Loucy (cell line): ENCODE measurements around the gene ELMO1.

Experiments used
- H2AFZ ChIP-seq: fragments of 200-600 bp; sonication (generic); 2 replicates; pipeline ENCODE4 v1.6.0; 2016; ENCODE audit warnings: antibody characterized with exemption, mild to moderate bottlenecking, low read length, moderate library complexity
- H3F3A ChIP-seq: fragments of 200-600 bp; 2 replicates; pipeline ENCODE4 v1.6.0; 2016; ENCODE audit warnings: antibody characterized with exemption, low read depth, mild to moderate bottlenecking
- H3K27me3 ChIP-seq: fragments of 200-600 bp; sonication (generic); 2 replicates; pipeline ENCODE4 v1.6.1; 2014; ENCODE audit warnings: low read length, mild to moderate bottlenecking; ENCODE audit not compliant: insufficient read depth, poor library complexity, severe bottlenecking
- H3K36me3 ChIP-seq: fragments of 200-600 bp; sonication (generic); 2 replicates; pipeline ENCODE4 v1.6.1; 2016; ENCODE audit warnings: low read length; ENCODE audit not compliant: insufficient read depth
- H3K4me1 ChIP-seq: fragments of 200-600 bp; sonication (generic); 2 replicates; pipeline ENCODE4 v1.5.1; 2014; ENCODE audit warnings: low read length, mild to moderate bottlenecking; ENCODE audit not compliant: insufficient read depth, poor library complexity, severe bottlenecking
- H3K4me2 ChIP-seq: fragments of 200-600 bp; sonication (generic); 2 replicates; pipeline ENCODE4 v1.6.0; 2014; ENCODE audit warnings: antibody characterized with exemption, low read length, low read depth, mild to moderate bottlenecking; ENCODE audit not compliant: poor library complexity, severe bottlenecking
- H3K4me3 ChIP-seq: fragments of 200-600 bp; sonication (generic); 2 replicates; pipeline ENCODE4 v1.5.1; 2014; ENCODE audit warnings: low read length, mild to moderate bottlenecking, mixed read lengths; ENCODE audit not compliant: poor library complexity, severe bottlenecking
- H3K79me2 ChIP-seq: fragments of 200-600 bp; sonication (generic); 2 replicates; pipeline ENCODE4 v1.6.1; 2014; ENCODE audit warnings: low read length; ENCODE audit not compliant: insufficient read depth
- H3K9ac ChIP-seq: fragments of 200-600 bp; sonication (generic); 2 replicates; pipeline ENCODE4 v1.6.0; 2014; ENCODE audit warnings: mild to moderate bottlenecking, low read depth, low read length, moderate library complexity; ENCODE audit not compliant: poor library complexity, severe bottlenecking
- H3K9me2 ChIP-seq: fragments of 200-600 bp; sonication (generic); replicated peaks from 2 replicates; pipeline ENCODE4 v1.6.1; 2016; ENCODE audit warnings: low read depth, low read length, mixed read lengths
- H3K9me3 ChIP-seq: fragments of 200-600 bp; sonication (generic); 2 replicates; pipeline ENCODE4 v1.6.1; 2014; ENCODE audit warnings: mild to moderate bottlenecking, antibody characterized with exemption, low read length, low read depth; ENCODE audit not compliant: insufficient read depth
- H4K20me1 ChIP-seq: fragments of 200-600 bp; sonication (generic); 2 replicates; pipeline ENCODE4 v1.6.0; 2014; ENCODE audit warnings: antibody characterized with exemption, low read length, mild to moderate bottlenecking; ENCODE audit not compliant: insufficient read depth, poor library complexity, severe bottlenecking
- CTCF ChIP-seq: fragments of 200-600 bp; sonication (generic); conservative IDR thresholded peaks from 2 replicates; pipeline ENCODE4 v1.5.1; 2014; ENCODE audit warnings: mild to moderate bottlenecking, antibody characterized with exemption, low read length
- EZH2phosphoT487 ChIP-seq: fragments of 200-600 bp; IDR thresholded peaks from 2 replicates; pipeline ENCODE4 v1.6.1; 2018; ENCODE audit warnings: antibody characterized with exemption, mild to moderate bottlenecking, moderate library complexity, borderline replicate concordance

ELMO1 gene

GRCh38 chr7:37482505-37482904 is 33.8 kb upstream of the ELMO1 start:
- Histone ChIP-seq H3K9ac (no peak overlapping the region), H3K9me2 (no peaks in the 10 kb centered on the region), H3K9me3 (no peaks in the 10 kb centered on the region), H3K27me3 (no peaks in the 10 kb centered on the region), H3K36me3 (no peaks in the 10 kb centered on the region), H3K4me2 (no peak overlapping the region), H3K4me1 (no peaks in the 10 kb centered on the region), H2AFZ (no peak overlapping the region), H4K20me1 (no peaks in the 10 kb centered on the region), H3K4me3 (no peak overlapping the region), H3K79me2 (no peaks in the 10 kb centered on the region), H3F3A (no peaks in the 10 kb centered on the region)
- TF ChIP-seq EZH2phosphoT487 (no peak), CTCF (no peak)

GRCh38 chr7:37481722-37482288 is 33.1 kb upstream of the ELMO1 start:
- no peak overlapping the region for H3K4me3 ChIP-seq
- H4K20me1 ChIP-seq: no peaks in the 10 kb centered on the region
- H3K9ac ChIP-seq: no peak overlapping the region
- H3K4me1 ChIP-seq: no peaks in the 10 kb centered on the region
- no peak overlapping the region for H3K4me2 ChIP-seq
- H2AFZ ChIP-seq: no peak overlapping the region
- H3K27me3 ChIP-seq: no peaks in the 10 kb centered on the region
- TF ChIP-seq CTCF: no peak
- TF ChIP-seq EZH2phosphoT487: no peak
- no peaks in the 10 kb centered on the region for H3K79me2 ChIP-seq
- H3K9me2 ChIP-seq: no peaks in the 10 kb centered on the region
- H3K9me3 ChIP-seq: no peaks in the 10 kb centered on the region
- H3K36me3 ChIP-seq: no peaks in the 10 kb centered on the region
- H3F3A ChIP-seq: no peaks in the 10 kb centered on the region

GRCh38 chr7:37481154-37481553 is 32.5 kb upstream of the ELMO1 start:
- no peaks in the 10 kb centered on the region for H3K36me3 ChIP-seq
- H3K9me2 ChIP-seq: no peaks in the 10 kb centered on the region
- no peaks in the 10 kb centered on the region for H3K4me1 ChIP-seq
- H3F3A ChIP-seq: no peaks in the 10 kb centered on the region
- H3K9ac ChIP-seq: no peak overlapping the region
- no peak overlapping the region for H3K4me2 ChIP-seq
- no peak overlapping the region for H3K4me3 ChIP-seq
- TF ChIP-seq CTCF (no peak), EZH2phosphoT487 (no peak)
- no peaks in the 10 kb centered on the region for H4K20me1 ChIP-seq
- H3K9me3 ChIP-seq: no peaks in the 10 kb centered on the region
- H3K27me3 ChIP-seq: no peaks in the 10 kb centered on the region
- H2AFZ ChIP-seq: no peak overlapping the region
- no peaks in the 10 kb centered on the region for H3K79me2 ChIP-seq
